Bronchial epithelial cell (primary cell): ENCODE results near the gene RGS9. TPM values are rescaled to one million over a fixed set of nuclear protein-coding genes. Genes with fewer than 3 reads are reported as not detected.

ENCODE experiments used
- DNase-seq: peaks from one replicate; pipeline ENCODE4 v3.0.0-alpha.2; 2010; ENCODE audit warnings: low read depth
- FAIRE-seq: peaks from 2 replicates; lab custom pipeline; 2011; peaks lifted over from hg19 to GRCh38; lab: Jason Lieb, UNC
- H3K27me3 ChIP-seq: 2 replicates; pipeline ENCODE4 v1.5.1; 2011; ENCODE audit warnings: low read length; ENCODE audit not compliant: control insufficient read depth, insufficient read depth
- H3K36me3 ChIP-seq: 2 replicates; pipeline ENCODE4 v1.5.1; 2011; ENCODE audit warnings: low read length; ENCODE audit not compliant: control insufficient read depth, insufficient read depth
- H3K4me3 ChIP-seq: 2 replicates; pipeline ENCODE4 v1.5.1; 2011; ENCODE audit warnings: mild to moderate bottlenecking, low read depth, low read length, control low read depth
- CTCF ChIP-seq: IDR thresholded peaks from 2 replicates; pipeline ENCODE4 v1.5.1; 2011; ENCODE audit warnings: mild to moderate bottlenecking, moderate library complexity, low read length, control low read depth, inconsistent platforms; ENCODE audit not compliant: insufficient read depth, severe bottlenecking
- total RNA-seq: library from RNA; depleted of rRNA; stranded (reverse); fragments of >200 nt; gene quantifications from 2 replicates; pipeline ENCODE4 v1.2.1, GENCODE V29; 2014

Gene RGS9
- total RNA-seq, 1 donor from 2014 or later, result 1.1 TPM

- Histone ChIP-seq H3K4me3 (no peak overlapping the region), H3K36me3 (no peaks in the 10 kb centered on the region), H3K27me3 (no peaks in the 10 kb centered on the region)
- no peak for TF ChIP-seq CTCF
- FAIRE-seq, result no peak
- DNase-seq, result peak; percentile 80
These were observed 54.9 kb downstream of the RGS9 start for GRCh38 chr17:65191811-65192740.

- TF ChIP-seq CTCF, result no peak
- no peaks in the 10 kb centered on the region for H3K36me3 ChIP-seq
- H3K27me3 ChIP-seq, result no peaks in the 10 kb centered on the region
- FAIRE-seq (no peak), DNase-seq (no peak)
- no peak overlapping the region for H3K4me3 ChIP-seq
These were observed 56.1 kb downstream of the RGS9 start for GRCh38 chr17:65193305-65193704.

GRCh38 chr17:65193716-65194293, 56.6 kb downstream of the RGS9 start:
- TF ChIP-seq CTCF, result no peak
- no peak overlapping the region for H3K4me3 ChIP-seq
- FAIRE-seq, result no peak
- no peak for DNase-seq
- no peaks in the 10 kb centered on the region for H3K36me3 ChIP-seq
- H3K27me3 ChIP-seq, result no peaks in the 10 kb centered on the region

GRCh38 chr17:65194670-65195334, 57.6 kb downstream of the RGS9 start:
- DNase-seq, result no peak
- no peaks in the 10 kb centered on the region for H3K27me3 ChIP-seq
- FAIRE-seq, result no peak
- no peak overlapping the region for H3K4me3 ChIP-seq
- H3K36me3 ChIP-seq, result no peaks in the 10 kb centered on the region
- no peak for TF ChIP-seq CTCF

GRCh38 chr17:65195716-65196115, 58.5 kb downstream of the RGS9 start:
- FAIRE-seq (no peak), DNase-seq (no peak)
- Histone ChIP-seq H3K27me3 (no peaks in the 10 kb centered on the region), H3K36me3 (no peaks in the 10 kb centered on the region), H3K4me3 (no peak overlapping the region)
- TF ChIP-seq CTCF, result no peak
